Measurements from ENCODE around the gene U2AF2. TPM values are rescaled to one million over a fixed set of nuclear protein-coding genes. Genes with fewer than 3 reads are reported as not detected.
"Not testable (repeated sequence)": the region's sequence is repeated elsewhere in the genome, so short reads cannot be mapped to it uniquely, and the experiment has no call there.

Gene U2AF2
- total RNA-seq, 1 donor from 2014 or later = 365 TPM

DNA sequence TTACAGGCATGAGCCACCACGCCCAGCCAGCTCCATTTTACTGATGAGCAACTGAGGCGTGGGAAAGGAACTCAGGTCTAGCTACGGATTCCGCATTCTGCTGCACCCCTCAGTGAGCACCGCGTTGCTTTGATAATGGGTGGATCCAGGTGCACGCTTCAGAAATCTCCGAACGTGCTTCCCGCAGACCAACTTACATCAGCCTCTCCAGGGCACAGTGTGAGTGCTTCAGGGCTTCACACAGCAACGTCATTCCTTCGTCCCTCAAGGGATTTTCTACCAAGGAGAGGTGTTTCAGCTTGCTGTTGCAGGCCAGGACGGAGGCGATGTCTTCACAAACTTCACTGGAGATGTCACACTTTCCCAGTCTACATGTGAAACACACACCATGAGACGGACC lies 61.7 kb downstream of the U2AF2 start:
- DNase-seq (ENCODE audit: low read depth, low spot score) = no peak
- Mint-ChIP-seq H3K36me3 (ENCODE audit: low read depth) (peaks cover 13% of the 10 kb centered on the region), H3K4me1 (no peaks in the 10 kb centered on the region), H3K9me3 (peaks cover 18% of the 10 kb centered on the region), H3K27me3 (ENCODE audit: low read depth) (peaks cover 11% of the 10 kb centered on the region), H3K27ac (ENCODE audit: unreplicated experiment) (no peak overlapping the region), H3K4me3 (no peak overlapping the region)
- TF ChIP-seq, protein P1, sequence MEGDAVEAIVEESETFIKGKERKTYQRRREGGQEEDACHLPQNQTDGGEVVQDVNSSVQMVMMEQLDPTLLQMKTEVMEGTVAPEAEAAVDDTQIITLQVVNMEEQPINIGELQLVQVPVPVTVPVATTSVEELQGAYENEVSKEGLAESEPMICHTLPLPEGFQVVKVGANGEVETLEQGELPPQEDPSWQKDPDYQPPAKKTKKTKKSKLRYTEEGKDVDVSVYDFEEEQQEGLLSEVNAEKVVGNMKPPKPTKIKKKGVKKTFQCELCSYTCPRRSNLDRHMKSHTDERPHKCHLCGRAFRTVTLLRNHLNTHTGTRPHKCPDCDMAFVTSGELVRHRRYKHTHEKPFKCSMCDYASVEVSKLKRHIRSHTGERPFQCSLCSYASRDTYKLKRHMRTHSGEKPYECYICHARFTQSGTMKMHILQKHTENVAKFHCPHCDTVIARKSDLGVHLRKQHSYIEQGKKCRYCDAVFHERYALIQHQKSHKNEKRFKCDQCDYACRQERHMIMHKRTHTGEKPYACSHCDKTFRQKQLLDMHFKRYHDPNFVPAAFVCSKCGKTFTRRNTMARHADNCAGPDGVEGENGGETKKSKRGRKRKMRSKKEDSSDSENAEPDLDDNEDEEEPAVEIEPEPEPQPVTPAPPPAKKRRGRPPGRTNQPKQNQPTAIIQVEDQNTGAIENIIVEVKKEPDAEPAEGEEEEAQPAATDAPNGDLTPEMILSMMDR (conservative IDR thresholded peaks at IDR 0.05) = no peak

DNA sequence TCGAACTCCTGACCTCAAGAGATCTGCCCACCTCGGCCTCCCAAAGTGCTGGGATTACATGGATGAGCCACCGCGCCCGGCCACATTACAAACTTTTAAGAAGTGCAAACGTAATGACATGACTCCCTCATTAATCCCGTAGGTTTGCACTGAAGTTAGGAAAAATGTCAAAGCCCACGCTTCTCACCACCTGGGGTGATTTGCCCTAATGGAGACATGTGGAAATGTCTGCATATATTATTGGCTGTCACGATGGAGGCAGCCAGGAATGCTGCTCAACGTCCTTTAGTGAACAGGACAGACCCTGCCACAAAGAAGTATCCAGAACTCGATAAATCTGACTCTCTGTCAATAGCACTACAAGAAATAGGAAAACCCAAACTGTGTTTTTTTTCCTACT lies 62.4 kb downstream of the U2AF2 start:
- Mint-ChIP-seq H3K4me1 (no peaks in the 10 kb centered on the region), H3K27me3 (ENCODE audit: low read depth) (peaks cover 14% of the 10 kb centered on the region), H3K36me3 (ENCODE audit: low read depth) (peaks cover 15% of the 10 kb centered on the region), H3K27ac (ENCODE audit: unreplicated experiment) (no peak overlapping the region), H3K4me3 (no peak overlapping the region), H3K9me3 (peaks cover 22% of the 10 kb centered on the region)
- TF ChIP-seq, protein P1 (conservative IDR thresholded peaks at IDR 0.05) = no peak
- no peak for DNase-seq (ENCODE audit: low read depth, low spot score)

DNA sequence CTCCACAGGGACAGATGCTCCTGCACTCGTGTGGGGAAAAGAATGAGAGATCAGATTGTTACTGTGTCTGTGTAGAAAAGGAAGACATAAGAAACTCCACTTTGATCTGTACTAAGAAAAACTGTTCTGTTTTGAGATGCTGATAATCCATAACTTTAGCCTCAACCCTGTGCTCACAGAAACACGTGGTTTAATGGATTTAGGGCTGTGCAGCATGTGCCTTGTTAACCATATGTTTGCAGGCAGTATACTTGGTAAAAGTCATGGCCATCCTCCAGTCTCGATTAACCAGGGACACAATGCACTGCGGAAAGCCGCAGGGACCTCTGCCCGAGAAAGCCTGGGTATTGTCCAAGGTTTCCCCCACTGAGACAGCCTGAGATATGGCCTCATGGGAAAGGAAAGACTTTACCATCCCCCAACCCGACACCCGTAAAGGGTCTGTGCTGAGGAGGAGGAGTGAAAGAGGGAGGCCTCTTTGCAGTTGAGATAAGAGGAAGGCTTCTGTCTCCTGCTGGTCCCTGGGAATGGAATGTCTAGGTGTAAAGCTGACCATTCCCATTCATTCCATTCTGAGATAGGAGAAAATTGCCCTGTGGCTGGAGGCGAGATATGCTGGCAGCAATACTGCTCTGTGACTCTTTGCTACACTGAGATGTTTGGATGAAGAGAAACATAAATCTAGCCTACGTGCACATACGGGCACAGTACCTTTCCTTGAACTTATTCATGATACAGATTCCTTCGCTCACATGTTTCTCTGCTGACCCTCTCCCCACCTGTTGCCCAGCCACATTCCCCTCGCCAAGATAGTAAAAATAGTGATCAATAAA lies 63.3 kb downstream of the U2AF2 start:
- not testable (repeated sequence) for H3K4me3 Mint-ChIP-seq; DNase-seq (ENCODE audit: low read depth, low spot score); H3K27ac Mint-ChIP-seq (ENCODE audit: unreplicated experiment); H3K4me1 Mint-ChIP-seq
- peaks cover 11% of the 10 kb centered on the region for H3K36me3 Mint-ChIP-seq (ENCODE audit: low read depth)
- H3K9me3 Mint-ChIP-seq = peaks cover 22% of the 10 kb centered on the region
- H3K27me3 Mint-ChIP-seq (ENCODE audit: low read depth) = peaks cover 18% of the 10 kb centered on the region

DNA sequence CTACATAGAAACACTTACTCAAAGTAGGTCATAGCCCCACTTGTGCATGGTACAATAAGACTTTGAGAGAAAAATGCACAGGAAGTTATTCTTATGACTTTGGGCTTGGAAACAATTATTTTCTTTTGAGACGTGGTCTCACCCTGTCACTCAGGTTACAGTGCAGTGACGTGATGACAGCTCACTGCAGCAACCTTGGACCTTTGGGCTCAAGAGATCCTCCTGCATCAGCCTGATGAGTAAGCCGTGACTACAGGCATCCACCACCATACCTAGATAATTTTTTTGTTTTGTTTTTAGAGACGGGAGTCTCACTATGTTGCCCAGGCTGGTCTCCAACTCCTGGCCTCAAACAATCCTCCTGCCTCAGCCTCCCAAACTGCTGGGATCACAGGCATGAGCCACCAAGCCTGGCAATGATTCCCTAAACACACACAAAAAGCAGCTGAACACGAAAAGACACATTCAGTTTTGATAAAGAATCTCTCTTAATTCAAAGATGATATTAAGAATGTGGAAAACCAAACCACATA lies 65.4 kb downstream of the U2AF2 start:
- Mint-ChIP-seq H3K27ac (ENCODE audit: unreplicated experiment) (no peak overlapping the region), H3K9me3 (peaks cover 20% of the 10 kb centered on the region), H3K4me3 (no peak overlapping the region), H3K27me3 (ENCODE audit: low read depth) (peaks cover 19% of the 10 kb centered on the region), H3K4me1 (no peaks in the 10 kb centered on the region), H3K36me3 (ENCODE audit: low read depth) (peaks cover 9% of the 10 kb centered on the region)
- no peak for DNase-seq (ENCODE audit: low read depth, low spot score)
- TF ChIP-seq, protein P1 (conservative IDR thresholded peaks at IDR 0.05) = no peak

DNA sequence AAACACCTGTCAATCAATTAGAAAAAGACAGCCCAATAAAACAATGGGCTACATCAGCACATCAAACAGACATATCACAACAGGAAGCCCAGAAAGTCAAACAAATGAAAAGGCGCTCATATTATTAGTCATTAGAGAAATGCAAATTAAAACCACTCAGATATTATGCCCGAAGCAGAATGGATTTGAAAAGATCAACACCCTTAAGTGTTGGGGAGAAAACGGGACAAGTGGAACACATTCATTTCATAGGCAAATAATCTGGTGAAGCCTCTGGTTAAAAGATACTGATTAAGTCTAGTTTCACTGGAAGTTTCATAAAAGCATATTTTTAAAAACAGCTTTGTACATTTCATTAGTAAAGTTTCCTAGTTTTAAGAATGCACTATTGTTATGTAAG lies 66.0 kb downstream of the U2AF2 start:
- no peak overlapping the region for H3K4me3 Mint-ChIP-seq
- H3K9me3 Mint-ChIP-seq = peaks cover 20% of the 10 kb centered on the region
- no peak overlapping the region for H3K27ac Mint-ChIP-seq (ENCODE audit: unreplicated experiment)
- TF ChIP-seq, protein P1 (conservative IDR thresholded peaks at IDR 0.05) = no peak
- DNase-seq (ENCODE audit: low read depth, low spot score) = no peak
- H3K4me1 Mint-ChIP-seq = no peaks in the 10 kb centered on the region
- peaks cover 22% of the 10 kb centered on the region for H3K27me3 Mint-ChIP-seq (ENCODE audit: low read depth)
- peaks cover 9% of the 10 kb centered on the region for H3K36me3 Mint-ChIP-seq (ENCODE audit: low read depth)

DNA sequence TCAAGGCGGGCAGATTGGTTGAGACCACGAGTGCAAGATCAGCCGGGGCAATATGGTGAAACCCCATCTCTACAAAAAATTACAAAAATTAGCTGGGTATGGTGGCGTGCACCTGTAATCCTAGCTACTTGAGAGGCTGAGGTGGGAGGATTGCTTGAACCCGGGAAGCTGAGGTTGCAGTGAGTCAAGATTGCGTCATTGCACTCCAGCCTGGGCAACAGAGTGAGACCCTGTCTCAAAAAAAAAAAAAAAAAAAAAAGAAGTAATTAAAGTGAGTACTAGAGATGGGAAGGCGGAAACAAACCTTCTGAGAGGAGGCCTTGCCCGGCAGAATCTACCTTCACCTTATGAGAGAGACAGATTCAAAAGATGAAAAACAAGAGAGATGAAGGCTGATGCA lies 68.7 kb downstream of the U2AF2 start:
- Mint-ChIP-seq H3K4me1 (no peaks in the 10 kb centered on the region), H3K36me3 (ENCODE audit: low read depth) (peaks cover 9% of the 10 kb centered on the region), H3K27me3 (ENCODE audit: low read depth) (peaks cover 22% of the 10 kb centered on the region), H3K4me3 (no peak overlapping the region), H3K9me3 (peaks cover 18% of the 10 kb centered on the region), H3K27ac (ENCODE audit: unreplicated experiment) (no peak overlapping the region)
- TF ChIP-seq, protein P1 (conservative IDR thresholded peaks at IDR 0.05) = no peak
- DNase-seq (ENCODE audit: low read depth, low spot score) = no peak
